Vagina (tissue), 2 donors: ENCODE measurements around the gene MALRD1. TPM values are rescaled to one million over a fixed set of nuclear protein-coding genes. Genes with fewer than 3 reads are reported as not detected.

Source experiments
- DNase-seq, 2 donors: peaks; one replicate each; pipeline ENCODE4 v3.0.0-alpha.2; 2017; ENCODE audit errors: extremely low spot score in 2 of 2
- H3K27ac ChIP-seq: fragments of 200-600 bp; sonication (generic); one replicate; pipeline ENCODE4 v1.5.1; 2019
- H3K27me3 ChIP-seq: fragments of 200-600 bp; sonication (generic); one replicate; pipeline ENCODE4 v1.5.1; 2019
- H3K36me3 ChIP-seq, 2 donors: fragments of 200-600 bp; sonication (generic); one replicate each; pipeline ENCODE4 v1.5.1; 2017 to 2019
- H3K4me1 ChIP-seq: fragments of 200-600 bp; sonication (generic); one replicate; pipeline ENCODE4 v1.5.1; 2019
- H3K4me3 ChIP-seq, 2 donors: fragments of 200-600 bp; sonication (generic); 1 replicate in 1 of 2; 2 replicates in 1 of 2; pipeline ENCODE4 v1.5.1; 2016 to 2019
- H3K9me3 ChIP-seq: fragments of 200-600 bp; sonication (generic); one replicate; pipeline ENCODE4 v1.5.1; 2019
- POLR2A ChIP-seq, 2 donors: fragments of 450-650 bp; IDR thresholded peaks; one replicate each; pipeline ENCODE4 v1.6.1; 2017; ENCODE audit warnings: antibody characterized with exemption in 2 of 2, mild to moderate bottlenecking in 2 of 2, moderate library complexity in 2 of 2
- POLR2AphosphoS5 ChIP-seq, 2 donors: sonication (generic); formaldehyde crosslinking; IDR thresholded peaks; one replicate each; pipeline ENCODE4 v1.9.0; 2017; ENCODE audit warnings: antibody characterized with exemption in 2 of 2, mild to moderate bottlenecking in 2 of 2, low read depth in 1 of 2; ENCODE audit not compliant: insufficient read depth in 1 of 2
- intact Hi-C: fragments of 100-400 bp; cut with DNase I; formaldehyde crosslinking; loops from one replicate; pipeline ENCODE4 v1.15.1; 2023
- total RNA-seq: library from RNA; depleted of rRNA; stranded (reverse); fragments of >200 nt; gene quantifications from one replicate; pipeline ENCODE4 v1.2.3, GENCODE V29; 2016
- TF ChIP-seq, protein P1 (sequence below), 3 experiments: fragments of 450-650 bp in 2 of 3; fragments of 200-600 bp in 1 of 3; sonication (generic) in 1 of 3; IDR thresholded peaks; one replicate each; pipeline ENCODE4 v1.5.1; 2017 to 2019; ENCODE audit warnings: antibody characterized with exemption in 3 of 3, mild to moderate bottlenecking in 2 of 3, moderate library complexity in 2 of 3

MALRD1 gene
- total RNA-seq, 1 donor from 2014 or later, result 2.0 TPM

DNA sequence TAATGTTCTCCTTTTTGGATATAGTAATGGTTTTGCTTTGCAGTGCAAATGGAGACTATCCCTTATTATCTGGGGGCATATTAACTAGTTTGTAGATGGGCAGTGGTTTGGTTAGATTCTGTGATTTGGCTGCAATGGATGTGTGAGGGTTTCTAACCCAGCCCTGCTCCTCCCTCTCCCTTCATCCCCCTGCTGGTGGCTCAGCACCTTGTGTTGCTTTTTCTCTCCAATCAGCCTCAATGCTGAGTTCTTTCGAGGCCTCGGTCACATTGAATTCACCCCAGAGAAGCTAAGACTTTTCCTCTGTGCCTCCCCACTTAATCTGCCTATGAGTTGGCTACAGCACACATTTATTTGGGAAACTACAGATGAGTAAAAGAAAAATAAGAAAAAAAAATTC, 120.0 kb downstream of the MALRD1 start:
- Histone ChIP-seq H3K27me3 (no peaks in the 10 kb centered on the region), H3K4me3 (no peak overlapping the region), H3K36me3 (no peaks in the 10 kb centered on the region), H3K27ac (no peak overlapping the region), H3K9me3 (no peaks in the 10 kb centered on the region), H3K4me1 (no peaks in the 10 kb centered on the region)
- intact Hi-C loops, result no loop called here
- no peak for DNase-seq
- TF ChIP-seq POLR2AphosphoS5 (IDR thresholded peaks at IDR 0.05; ENCODE audit: insufficient read depth in 1 of 2, low read depth in 1 of 2) (no peak), POLR2A (IDR thresholded peaks at IDR 0.05) (no peak)
- TF ChIP-seq, protein P1, sequence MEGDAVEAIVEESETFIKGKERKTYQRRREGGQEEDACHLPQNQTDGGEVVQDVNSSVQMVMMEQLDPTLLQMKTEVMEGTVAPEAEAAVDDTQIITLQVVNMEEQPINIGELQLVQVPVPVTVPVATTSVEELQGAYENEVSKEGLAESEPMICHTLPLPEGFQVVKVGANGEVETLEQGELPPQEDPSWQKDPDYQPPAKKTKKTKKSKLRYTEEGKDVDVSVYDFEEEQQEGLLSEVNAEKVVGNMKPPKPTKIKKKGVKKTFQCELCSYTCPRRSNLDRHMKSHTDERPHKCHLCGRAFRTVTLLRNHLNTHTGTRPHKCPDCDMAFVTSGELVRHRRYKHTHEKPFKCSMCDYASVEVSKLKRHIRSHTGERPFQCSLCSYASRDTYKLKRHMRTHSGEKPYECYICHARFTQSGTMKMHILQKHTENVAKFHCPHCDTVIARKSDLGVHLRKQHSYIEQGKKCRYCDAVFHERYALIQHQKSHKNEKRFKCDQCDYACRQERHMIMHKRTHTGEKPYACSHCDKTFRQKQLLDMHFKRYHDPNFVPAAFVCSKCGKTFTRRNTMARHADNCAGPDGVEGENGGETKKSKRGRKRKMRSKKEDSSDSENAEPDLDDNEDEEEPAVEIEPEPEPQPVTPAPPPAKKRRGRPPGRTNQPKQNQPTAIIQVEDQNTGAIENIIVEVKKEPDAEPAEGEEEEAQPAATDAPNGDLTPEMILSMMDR (IDR thresholded peaks at IDR 0.05), result no peak

GRCh38 chr10:19169041-19169440, 120.4 kb downstream of the MALRD1 start:
- intact Hi-C loops, result no loop called here
- Histone ChIP-seq H3K4me3 (no peak overlapping the region), H3K4me1 (no peaks in the 10 kb centered on the region), H3K27me3 (no peaks in the 10 kb centered on the region), H3K36me3 (no peaks in the 10 kb centered on the region), H3K27ac (no peak overlapping the region), H3K9me3 (no peaks in the 10 kb centered on the region)
- no peak for DNase-seq
- TF ChIP-seq POLR2AphosphoS5 (IDR thresholded peaks at IDR 0.05; ENCODE audit: insufficient read depth in 1 of 2, low read depth in 1 of 2), result no peak
- TF ChIP-seq POLR2A (IDR thresholded peaks at IDR 0.05), result no peak
- TF ChIP-seq, protein P1 (IDR thresholded peaks at IDR 0.05), result no peak

DNA sequence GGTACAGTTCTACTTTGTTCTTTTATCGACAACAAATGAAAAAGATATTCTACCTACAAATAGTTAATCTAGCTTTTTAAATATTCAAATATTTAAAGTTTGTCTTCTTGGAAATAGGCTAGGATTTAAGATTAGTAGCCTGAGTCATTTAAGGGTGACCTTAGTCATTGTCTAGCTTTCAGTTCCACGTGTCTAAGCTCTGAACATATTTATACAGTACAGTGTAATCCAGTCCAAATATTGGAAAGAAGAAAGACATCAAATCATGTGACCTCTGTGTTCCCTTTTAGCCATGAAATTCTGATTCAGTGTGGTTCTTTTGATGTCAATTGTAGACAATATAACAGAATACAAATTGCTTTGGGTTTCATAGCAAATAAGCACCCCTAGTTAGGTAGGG, 121.1 kb downstream of the MALRD1 start:
- Histone ChIP-seq H3K4me3 (no peak overlapping the region), H3K4me1 (no peaks in the 10 kb centered on the region), H3K27me3 (no peaks in the 10 kb centered on the region), H3K36me3 (no peaks in the 10 kb centered on the region), H3K27ac (no peak overlapping the region), H3K9me3 (no peaks in the 10 kb centered on the region)
- DNase-seq, result no peak
- TF ChIP-seq, protein P1 (IDR thresholded peaks at IDR 0.05), result no peak
- intact Hi-C loops, result no loop called here

DNA sequence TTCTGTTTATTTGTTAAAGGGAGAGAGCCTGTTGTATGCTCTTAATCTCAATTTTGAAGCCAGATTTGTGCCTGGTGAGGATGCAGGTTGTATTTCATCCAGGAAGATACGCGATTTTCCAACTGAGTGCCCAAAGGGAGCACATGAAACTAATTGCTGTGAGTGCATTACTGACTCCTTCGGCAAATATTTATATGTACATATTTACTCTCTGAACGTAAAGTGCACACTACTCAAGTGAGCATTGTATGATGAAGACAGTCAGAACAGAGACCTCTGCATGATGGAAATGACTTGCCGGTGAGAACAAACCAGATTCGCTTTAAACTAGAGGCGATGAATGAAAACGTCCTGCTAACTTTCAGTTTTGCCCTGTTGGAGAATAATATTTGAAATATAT, 130.1 kb downstream of the MALRD1 start:
- no peak for DNase-seq
- Histone ChIP-seq H3K36me3 (no peaks in the 10 kb centered on the region), H3K27ac (no peak overlapping the region), H3K9me3 (no peaks in the 10 kb centered on the region), H3K27me3 (no peaks in the 10 kb centered on the region), H3K4me1 (no peaks in the 10 kb centered on the region), H3K4me3 (no peak overlapping the region)
- intact Hi-C loops, result no loop called here
- TF ChIP-seq POLR2A (IDR thresholded peaks at IDR 0.05) (no peak), POLR2AphosphoS5 (IDR thresholded peaks at IDR 0.05; ENCODE audit: insufficient read depth in 1 of 2, low read depth in 1 of 2) (no peak)
- TF ChIP-seq, protein P1 (IDR thresholded peaks at IDR 0.05), result no peak

- DNase-seq, result no peak
- Histone ChIP-seq H3K27me3 (no peaks in the 10 kb centered on the region), H3K9me3 (no peaks in the 10 kb centered on the region), H3K4me1 (no peaks in the 10 kb centered on the region), H3K27ac (no peak overlapping the region), H3K36me3 (no peaks in the 10 kb centered on the region), H3K4me3 (no peak overlapping the region)
- intact Hi-C loops, result no loop called here
- TF ChIP-seq, protein P1 (IDR thresholded peaks at IDR 0.05), result no peak
- TF ChIP-seq POLR2AphosphoS5 (IDR thresholded peaks at IDR 0.05; ENCODE audit: insufficient read depth in 1 of 2, low read depth in 1 of 2) (no peak), POLR2A (IDR thresholded peaks at IDR 0.05) (no peak)
Measured at GRCh38 chr10:19184891-19185290, 136.3 kb downstream of the MALRD1 start.
